HEK293T (cell line): ENCODE measurements around the gene DNER.

Experiments used
- CTCF ChIA-PET: fragments of 350-600 bp; formaldehyde crosslinking; extraction: SDS; loops from one replicate; lab custom pipeline; 2021; ENCODE audit warnings: antibody characterized with exemption, inconsistent platforms; lab: Yijun Ruan, JAX
- POLR2A ChIA-PET: fragments of 350-600 bp; formaldehyde crosslinking; extraction: SDS; loops from one replicate; lab custom pipeline; 2020; ENCODE audit warnings: antibody characterized with exemption, inconsistent platforms; lab: Yijun Ruan, JAX
- DNase-seq: peaks from one replicate; pipeline ENCODE4 v3.0.0; 2012; ENCODE audit warnings: mixed read lengths; ENCODE audit errors: extremely low spot score
- ARNT ChIP-seq: fragments of 450-650 bp; IDR thresholded peaks from 2 replicates; pipeline ENCODE4 v1.6.1; 2017; ENCODE audit warnings: mild to moderate bottlenecking
- BHLHE40 ChIP-seq: fragments of 450-650 bp; IDR thresholded peaks from 2 replicates; pipeline ENCODE4 v1.6.1; 2016; ENCODE audit warnings: mild to moderate bottlenecking, moderate library complexity, borderline replicate concordance
- CTBP1 ChIP-seq: fragments of 450-650 bp; IDR thresholded peaks from 2 replicates; pipeline ENCODE4 v1.6.1; 2016; ENCODE audit warnings: borderline replicate concordance
- ELF4 ChIP-seq: fragments of 450-650 bp; IDR thresholded peaks from 2 replicates; pipeline ENCODE4 v1.6.1; 2017; ENCODE audit warnings: antibody characterized with exemption
- FOXA1 ChIP-seq: fragments of 450-650 bp; IDR thresholded peaks from 2 replicates; pipeline ENCODE4 v1.6.1; 2016; ENCODE audit warnings: mild to moderate bottlenecking
- FOXK2 ChIP-seq: fragments of 450-650 bp; IDR thresholded peaks from 2 replicates; pipeline ENCODE4 v1.6.1; 2016; ENCODE audit warnings: mild to moderate bottlenecking
- FOXM1 ChIP-seq: fragments of 450-650 bp; IDR thresholded peaks from 2 replicates; pipeline ENCODE4 v1.6.1; 2017; ENCODE audit warnings: mild to moderate bottlenecking, borderline replicate concordance
- HDGF ChIP-seq: fragments of 450-650 bp; IDR thresholded peaks from 2 replicates; pipeline ENCODE4 v1.6.1; 2017; ENCODE audit warnings: antibody characterized with exemption, borderline replicate concordance
- L3MBTL2 ChIP-seq: fragments of 450-650 bp; conservative IDR thresholded peaks from 2 replicates; pipeline ENCODE4 v1.6.1; 2016; ENCODE audit warnings: mild to moderate bottlenecking
- LEF1 ChIP-seq: fragments of 450-650 bp; IDR thresholded peaks from 2 replicates; pipeline ENCODE4 v1.6.1; 2017; ENCODE audit warnings: mild to moderate bottlenecking, borderline replicate concordance
- NFRKB ChIP-seq: fragments of 450-650 bp; IDR thresholded peaks from 2 replicates; pipeline ENCODE4 v1.6.1; 2016; ENCODE audit warnings: mild to moderate bottlenecking, moderate library complexity
- SP1 ChIP-seq: fragments of 450-650 bp; IDR thresholded peaks from 2 replicates; pipeline ENCODE4 v1.6.1; 2017
- SUZ12 ChIP-seq: fragments of 450-650 bp; IDR thresholded peaks from 2 replicates; pipeline ENCODE4 v1.6.1; 2016; ENCODE audit warnings: mild to moderate bottlenecking
- TARDBP ChIP-seq: fragments of 450-650 bp; IDR thresholded peaks from 2 replicates; pipeline ENCODE4 v1.6.1; 2016
- ZNF384 ChIP-seq: fragments of 450-650 bp; IDR thresholded peaks from 2 replicates; pipeline ENCODE4 v1.6.1; 2016
- TF ChIP-seq, protein P1 (sequence below): fragments of 450-650 bp; IDR thresholded peaks from 2 replicates; pipeline ENCODE4 v1.6.1; 2016

DNER gene

DNA sequence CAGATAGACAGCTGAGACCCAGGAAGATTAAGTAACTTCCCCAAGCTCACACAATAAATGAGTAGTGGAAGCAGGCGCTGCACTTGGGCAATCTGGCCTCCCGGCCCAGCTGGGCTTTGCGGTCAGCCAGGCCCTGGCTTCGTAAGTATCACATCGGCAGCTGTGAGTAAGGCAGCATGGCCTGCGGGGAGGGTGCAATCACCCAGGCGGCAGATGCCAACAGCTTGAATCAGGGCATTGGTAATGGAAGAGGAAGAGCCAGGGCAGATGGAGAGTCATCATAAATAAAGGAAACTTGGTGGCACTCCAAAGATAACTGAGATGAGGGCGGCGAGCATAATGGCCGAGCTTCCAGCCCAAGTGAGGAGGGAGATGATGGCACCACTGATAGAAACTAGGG is 225.3 kb downstream of the DNER start:
- ChIA-PET CTCF (no interaction called here), POLR2A (no interaction called here)
- DNase-seq: no peak
- TF ChIP-seq HDGF (no peak), NFRKB (no peak), TARDBP (no peak), ELF4 (no peak), ARNT (no peak), LEF1 (no peak), FOXM1 (no peak), SP1 (no peak), FOXK2 (no peak), CTBP1 (no peak), BHLHE40 (no peak), SUZ12 (no peak), ZNF384 (no peak)
- TF ChIP-seq, protein P1, sequence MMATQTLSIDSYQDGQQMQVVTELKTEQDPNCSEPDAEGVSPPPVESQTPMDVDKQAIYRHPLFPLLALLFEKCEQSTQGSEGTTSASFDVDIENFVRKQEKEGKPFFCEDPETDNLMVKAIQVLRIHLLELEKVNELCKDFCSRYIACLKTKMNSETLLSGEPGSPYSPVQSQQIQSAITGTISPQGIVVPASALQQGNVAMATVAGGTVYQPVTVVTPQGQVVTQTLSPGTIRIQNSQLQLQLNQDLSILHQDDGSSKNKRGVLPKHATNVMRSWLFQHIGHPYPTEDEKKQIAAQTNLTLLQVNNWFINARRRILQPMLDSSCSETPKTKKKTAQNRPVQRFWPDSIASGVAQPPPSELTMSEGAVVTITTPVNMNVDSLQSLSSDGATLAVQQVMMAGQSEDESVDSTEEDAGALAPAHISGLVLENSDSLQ: no peak

DNA sequence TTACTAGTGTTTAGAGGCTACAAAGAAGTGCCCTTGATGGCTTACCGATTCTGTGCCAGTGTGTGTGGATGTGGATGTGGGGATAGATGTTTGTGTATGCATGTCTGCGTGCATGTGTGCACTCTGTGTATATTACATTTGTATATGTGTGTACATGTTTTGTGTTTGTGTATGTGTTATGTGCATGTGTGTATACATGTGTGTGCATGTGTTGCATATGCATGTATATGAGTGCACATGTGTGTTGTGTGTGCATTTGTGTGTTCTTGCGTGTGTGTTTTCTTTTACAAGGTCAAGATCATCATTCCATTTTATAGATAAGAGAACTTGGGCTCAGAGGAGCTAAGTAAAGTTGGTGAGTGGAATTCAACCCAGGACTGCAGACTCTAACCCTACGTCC is 226.1 kb downstream of the DNER start:
- CTCF ChIA-PET: no interaction called here
- POLR2A ChIA-PET: no interaction called here
- TF ChIP-seq FOXK2 (no peak), FOXM1 (no peak), L3MBTL2 (no peak), ZNF384 (no peak), ELF4 (no peak), SP1 (no peak), FOXA1 (no peak), BHLHE40 (no peak), TARDBP (no peak)
- TF ChIP-seq, protein P1: no peak
- no peak for DNase-seq

DNA sequence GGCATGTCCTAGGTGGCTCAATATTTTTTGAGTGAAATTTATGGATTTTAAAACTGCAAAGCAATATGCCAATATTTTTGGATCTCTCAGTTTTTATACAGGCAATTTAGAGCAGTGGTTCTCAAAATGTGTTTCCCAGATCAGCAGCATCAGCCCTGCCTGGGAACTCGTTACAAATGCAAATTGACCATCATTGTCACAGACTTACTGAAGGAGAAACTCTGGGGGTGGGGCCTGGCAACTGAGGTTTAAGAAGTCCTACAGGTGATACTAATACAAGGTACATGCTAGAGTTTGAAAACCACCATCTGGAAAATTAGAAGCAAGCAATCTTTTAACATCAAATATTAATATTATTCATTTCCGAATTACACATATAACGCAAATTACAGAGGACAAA is 227.7 kb downstream of the DNER start:
- DNase-seq: no peak
- CTCF ChIA-PET: no interaction called here
- TF ChIP-seq CTBP1 (no peak), FOXK2 (no peak), ARNT (no peak), SUZ12 (no peak), L3MBTL2 (no peak), FOXM1 (no peak), BHLHE40 (no peak), FOXA1 (no peak), HDGF (no peak), SP1 (no peak), ZNF384 (no peak), ELF4 (no peak), NFRKB (no peak), TARDBP (no peak), LEF1 (no peak)
- TF ChIP-seq, protein P1: no peak
- POLR2A ChIA-PET: no interaction called here

DNA sequence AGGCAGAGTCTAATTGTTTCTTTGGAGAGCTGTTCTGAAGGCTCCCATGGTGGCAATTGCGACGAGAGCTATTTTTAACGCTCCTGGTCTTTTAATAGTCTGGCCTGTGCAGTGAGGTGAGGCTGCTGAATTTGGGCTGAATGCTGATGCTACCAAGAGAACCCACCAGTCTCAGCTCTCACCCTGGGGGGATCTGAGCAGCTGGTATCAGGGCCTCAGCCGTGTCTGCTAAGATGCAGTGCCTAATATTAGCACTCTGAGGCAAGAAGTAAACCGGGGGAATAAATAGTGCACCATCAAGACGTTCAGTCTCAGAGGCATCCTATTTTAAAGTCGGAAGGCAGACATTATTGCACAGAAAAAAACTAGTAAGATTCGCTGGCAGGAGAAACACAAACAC is 228.5 kb downstream of the DNER start:
- TF ChIP-seq FOXK2: no peak
- no peak for DNase-seq
- ChIA-PET CTCF (no interaction called here), POLR2A (no interaction called here)

DNA sequence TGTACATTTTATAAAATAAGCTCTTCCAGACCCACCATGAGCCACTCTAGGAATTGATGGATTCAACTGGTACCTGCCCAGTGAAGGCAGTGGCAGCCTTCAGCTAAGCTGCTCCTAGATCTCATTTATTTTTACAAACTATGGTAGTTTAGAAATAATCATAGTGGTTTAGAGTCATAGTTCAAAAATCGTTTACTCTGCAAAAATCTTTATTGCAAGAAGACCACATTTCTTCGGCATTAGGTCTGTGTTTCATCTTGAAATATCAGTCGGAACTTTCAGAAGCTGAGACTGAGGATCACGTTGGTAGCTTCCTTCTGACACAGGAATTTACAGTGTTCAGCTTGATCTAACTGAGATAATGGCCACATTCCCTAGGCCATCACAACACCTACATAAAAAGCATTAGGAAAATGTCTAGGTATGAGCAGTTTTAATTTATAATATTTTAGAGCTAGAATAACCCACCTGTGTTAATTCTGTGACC is 237.0 kb downstream of the DNER start:
- POLR2A ChIA-PET: no interaction called here

DNA sequence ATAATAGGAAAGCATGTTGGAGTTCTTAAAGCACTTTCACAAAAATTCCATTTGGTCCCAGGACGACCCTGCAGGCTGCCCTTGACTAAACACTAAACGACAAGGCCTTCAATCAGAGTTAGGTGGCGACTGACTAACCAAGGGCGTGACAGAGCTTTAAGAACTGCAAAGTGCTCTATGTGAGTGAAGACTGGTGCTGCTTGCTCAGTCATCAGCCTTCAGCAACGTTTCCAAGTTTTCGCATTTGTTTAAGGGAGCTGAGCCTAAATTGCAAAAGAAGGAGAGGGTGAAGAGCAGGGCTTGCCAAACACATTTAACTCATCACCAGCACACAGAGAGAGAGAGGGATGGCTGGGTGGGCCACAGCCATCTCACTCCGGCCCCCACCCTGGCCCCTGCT is 238.6 kb downstream of the DNER start:
- POLR2A ChIA-PET: no interaction called here

More for the DNA sequence above, 237.0 kb downstream of the DNER start:
- CTCF ChIA-PET: no interaction called here
- no peak for DNase-seq
- no peak for TF ChIP-seq SP1

DNA sequence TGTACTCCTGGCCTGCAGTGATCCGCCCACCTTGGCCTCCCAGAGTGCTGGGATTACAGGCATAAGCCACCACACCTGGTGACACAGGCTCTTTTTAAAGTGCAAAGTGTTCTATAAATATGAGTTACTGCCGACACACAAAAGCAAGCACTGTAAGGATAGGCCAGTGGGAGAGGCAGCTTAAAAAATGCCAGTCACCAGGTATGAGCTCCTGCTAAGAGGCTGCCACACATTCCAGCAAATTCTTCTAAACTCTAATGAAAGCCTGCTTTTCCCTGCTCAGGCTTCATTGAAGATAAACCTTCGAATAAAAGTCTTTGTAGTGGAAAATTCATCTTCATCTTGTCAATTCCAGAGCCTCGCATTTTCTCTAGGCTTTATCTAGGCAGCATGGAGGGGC is 240.2 kb downstream of the DNER start:
- POLR2A ChIA-PET: no interaction called here
- CTCF ChIA-PET: no interaction called here

More for the DNA sequence above, 238.6 kb downstream of the DNER start:
- CTCF ChIA-PET: no interaction called here
- DNase-seq: no peak
- TF ChIP-seq FOXM1: no peak
- no peak for TF ChIP-seq TARDBP
- no peak for TF ChIP-seq NFRKB
- no peak for TF ChIP-seq L3MBTL2
- TF ChIP-seq SP1: no peak
- TF ChIP-seq ZNF384: no peak
- TF ChIP-seq FOXA1: no peak
- TF ChIP-seq LEF1: no peak
- TF ChIP-seq CTBP1: no peak
- TF ChIP-seq FOXK2: no peak
- no peak for TF ChIP-seq SUZ12
- TF ChIP-seq HDGF: no peak

More for the DNA sequence above, 240.2 kb downstream of the DNER start:
- no peak for TF ChIP-seq ARNT
- no peak for TF ChIP-seq SP1
- TF ChIP-seq LEF1: no peak
- no peak for TF ChIP-seq ELF4
- no peak for TF ChIP-seq CTBP1
- no peak for TF ChIP-seq FOXA1
- TF ChIP-seq BHLHE40: no peak
- no peak for TF ChIP-seq FOXK2
- TF ChIP-seq L3MBTL2: no peak
- TF ChIP-seq, protein P1: no peak
- no peak for TF ChIP-seq NFRKB
- no peak for TF ChIP-seq SUZ12
- TF ChIP-seq HDGF: no peak
- TF ChIP-seq TARDBP: no peak
- TF ChIP-seq FOXM1: no peak
- DNase-seq: no peak
